ENCODE measurements around the gene C2orf76.

DNA sequence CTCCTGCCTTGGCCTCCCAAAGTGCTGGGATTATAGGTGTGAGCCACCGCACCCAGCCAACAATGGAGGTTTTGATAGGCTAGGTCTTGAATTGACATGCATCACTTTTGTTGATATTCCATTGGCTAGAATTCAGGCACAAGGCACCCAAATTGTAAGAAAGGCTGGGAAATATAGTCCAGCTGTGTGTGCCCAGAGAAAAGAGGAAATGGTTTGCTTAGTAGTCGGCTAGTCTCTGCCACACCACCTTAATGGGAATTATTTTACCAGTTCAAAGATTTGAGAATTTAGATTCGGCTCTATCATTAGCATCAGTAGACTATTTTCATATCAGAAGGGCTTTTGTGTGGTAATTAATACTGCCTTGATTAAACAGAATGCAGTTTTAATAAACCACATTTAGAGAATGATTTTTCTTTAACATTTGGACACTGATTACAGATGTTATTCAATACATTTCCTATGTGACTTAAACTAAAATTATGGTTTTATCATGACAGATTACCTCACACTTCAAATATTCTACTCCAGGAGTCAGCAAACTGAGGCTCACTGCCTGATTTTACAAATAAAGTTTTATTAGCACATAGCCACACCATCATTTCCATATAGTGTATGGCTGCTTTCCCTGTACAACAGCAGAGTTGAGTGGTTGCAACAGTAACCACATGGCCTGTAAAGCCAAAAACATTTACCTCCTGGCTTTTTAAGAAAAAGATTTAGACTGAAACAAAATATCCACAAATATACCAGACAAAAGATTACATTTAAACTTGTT is 27.5 kb upstream of the C2orf76 start:
- TF ChIP-seq CTCF (IDR thresholded peaks at IDR 0.05) = no peak
- no peak for TF ChIP-seq EZH2 (IDR thresholded peaks at IDR 0.05; ENCODE audit: borderline replicate concordance, insufficient read depth, low read depth, low read length, poor library complexity, severe bottlenecking)
